Activated CD8-positive, alpha-beta T cell treated with anti-CD3 and anti-CD28 coated beads, Interleukin-2, amount 10 ng/mL, durations not matched to agents 7 days and 5 days (primary cell): ENCODE data around the gene DOLPP1. TPM values are rescaled to one million over a fixed set of nuclear protein-coding genes. Genes with fewer than 3 reads are reported as not detected.
A peak's percentile ranks its signal among the peaks of the same experiment; 100 is the strongest.
"Not testable (repeated sequence)": the region's sequence is repeated elsewhere in the genome, so short reads cannot be mapped to it uniquely, and the experiment has no call there.

Source experiments
- ATAC-seq: fragments of 150-1000 bp; cut with Tn5 transposase; one replicate; pipeline ENCODE4 v1.10.0; 2021; ENCODE audit warnings: moderate library complexity
- CTCF ChIA-PET: fragments of 350-600 bp; sonication (Branson Sonifier 250); formaldehyde crosslinking; loops from one replicate; lab custom pipeline; 2021; ENCODE audit warnings: antibody characterized with exemption; lab: Charles Lee
- POLR2A ChIA-PET: fragments of 350-600 bp; sonication (Branson Sonifier 250); formaldehyde crosslinking; loops from one replicate; lab custom pipeline; 2021; ENCODE audit warnings: antibody characterized with exemption; lab: Charles Lee
- DNase-seq: peaks from one replicate; pipeline ENCODE4 v3.0.0-alpha.2; 2020
- H3K27ac Mint-ChIP-seq: one replicate; pipeline ENCODE4 v1.8.0; 2021; ENCODE audit warnings: mild to moderate bottlenecking, mixed read lengths
- H3K27me3 Mint-ChIP-seq: one replicate; pipeline ENCODE4 v1.8.0; 2021; ENCODE audit warnings: low read depth, mixed read lengths
- H3K36me3 Mint-ChIP-seq: one replicate; pipeline ENCODE4 v1.8.0; 2021; ENCODE audit warnings: low read depth, mixed read lengths
- H3K4me1 Mint-ChIP-seq: one replicate; pipeline ENCODE4 v1.8.0; 2021; ENCODE audit warnings: low read depth, mixed read lengths
- H3K4me3 Mint-ChIP-seq: one replicate; pipeline ENCODE4 v1.8.0; 2021; ENCODE audit warnings: mild to moderate bottlenecking, mixed read lengths
- H3K9me3 Mint-ChIP-seq: one replicate; pipeline ENCODE4 v1.8.0; 2022; ENCODE audit warnings: mixed read lengths; ENCODE audit not compliant: insufficient read depth
- total RNA-seq, 2 experiments: library from RNA; stranded (reverse); gene quantifications; one replicate each; pipeline ENCODE4 v1.2.3, GENCODE V29; 2021

Gene DOLPP1
- total RNA-seq, 2 experiments from 2014 or later, result 15.9 to 18.8 TPM

DNA sequence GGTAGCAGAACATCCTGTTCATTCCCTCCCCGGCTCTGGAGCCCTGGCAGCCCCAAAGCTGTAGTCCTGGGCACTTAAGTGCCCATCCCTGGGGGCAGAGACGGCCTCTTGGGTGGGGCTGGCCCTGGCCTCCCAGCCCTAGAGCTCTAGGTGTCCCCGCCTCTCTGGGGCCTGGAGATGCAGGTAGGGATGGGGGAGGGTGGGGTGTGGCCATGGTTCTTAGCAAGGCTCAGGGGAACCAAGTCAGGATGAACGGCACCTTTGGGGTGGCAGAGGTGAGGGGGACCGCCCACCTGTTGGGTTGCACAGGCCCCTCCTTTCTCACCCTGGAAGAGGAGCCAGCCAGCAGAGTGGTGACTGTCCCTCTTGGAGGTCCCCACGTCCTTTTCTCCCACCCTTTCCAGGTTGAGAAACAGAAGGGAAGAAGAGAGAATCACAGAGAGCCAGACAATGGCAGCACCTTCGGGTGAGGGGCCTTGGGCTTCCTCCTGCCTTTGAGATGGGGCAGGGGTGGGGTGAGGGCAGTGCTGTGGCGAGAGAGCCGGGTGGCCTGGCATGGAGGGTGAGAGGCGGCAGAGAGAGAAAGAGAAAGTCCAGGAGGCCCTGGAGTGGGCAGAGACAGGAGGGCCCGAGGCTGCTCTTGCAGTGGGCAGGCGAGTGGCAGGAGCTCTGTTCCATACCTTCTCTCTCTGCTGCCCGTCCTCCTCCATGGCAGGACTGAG lies 27.3 kb downstream of the DOLPP1 start:
- peaks cover 5% of the 10 kb centered on the region for H3K36me3 Mint-ChIP-seq
- H3K4me3 Mint-ChIP-seq, result no peak overlapping the region
- peaks cover 20% of the 10 kb centered on the region for H3K4me1 Mint-ChIP-seq
- H3K27ac Mint-ChIP-seq, result no peak overlapping the region
- no peak for DNase-seq
- ChIA-PET POLR2A (no interaction called here), CTCF (interaction anchor here (0.8 kb wide), 1 partner anchor 23 kb away, joined by 3 read pairs; no protein-coding TSS in a partner anchor)
- no peak for ATAC-seq
- no peaks in the 10 kb centered on the region for H3K9me3 Mint-ChIP-seq
- peaks cover 4% of the 10 kb centered on the region for H3K27me3 Mint-ChIP-seq

DNA sequence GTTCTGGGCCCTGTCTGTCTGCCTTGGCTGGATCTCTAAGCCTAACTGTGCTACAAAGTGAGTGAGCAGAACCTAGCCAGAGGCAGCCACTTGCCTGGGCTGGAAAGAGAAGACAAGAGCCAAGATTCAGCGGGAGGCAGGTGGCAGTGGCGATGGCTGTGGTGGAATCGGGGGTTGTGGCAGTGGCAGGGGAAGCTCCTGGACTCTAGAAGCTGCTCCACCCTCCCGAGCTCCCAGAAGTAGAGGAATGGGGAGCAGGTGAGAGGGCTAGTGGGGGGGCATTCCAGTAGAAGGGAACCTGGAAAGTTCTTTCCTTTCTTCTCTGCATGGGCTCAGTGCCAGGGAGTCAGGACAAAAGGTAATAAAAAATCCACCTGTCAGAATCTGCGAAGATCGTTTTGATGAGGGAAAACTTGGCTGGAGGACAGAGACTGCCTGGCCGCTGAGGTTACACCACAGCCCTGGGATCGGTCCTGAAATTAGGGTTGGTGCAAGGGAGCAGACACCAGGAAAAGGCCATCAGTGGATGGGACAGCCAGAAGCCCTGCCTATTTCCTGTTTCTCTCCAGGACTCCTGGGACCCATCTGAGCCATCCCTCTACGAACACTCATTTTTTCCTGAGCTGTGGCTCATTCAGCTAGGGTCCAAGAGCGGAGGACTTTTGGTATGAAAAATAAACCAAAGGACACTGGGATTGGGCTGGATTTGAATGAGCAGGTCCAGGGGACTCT lies 28.1 kb downstream of the DOLPP1 start:
- peaks cover 5% of the 10 kb centered on the region for H3K36me3 Mint-ChIP-seq
- ChIA-PET CTCF (interaction anchor here (0.8 kb wide), 1 partner anchor 23 kb away, joined by 3 read pairs; no protein-coding TSS in a partner anchor), POLR2A (no interaction called here)
- H3K27me3 Mint-ChIP-seq, result peaks cover 4% of the 10 kb centered on the region
- peaks cover 26% of the 10 kb centered on the region for H3K4me1 Mint-ChIP-seq
- no peak for ATAC-seq
- no peaks in the 10 kb centered on the region for H3K9me3 Mint-ChIP-seq
- no peak for DNase-seq
- H3K4me3 Mint-ChIP-seq, result peak overlapping the region; percentile 75
- H3K27ac Mint-ChIP-seq, result peak overlapping the region; percentile 61

DNA sequence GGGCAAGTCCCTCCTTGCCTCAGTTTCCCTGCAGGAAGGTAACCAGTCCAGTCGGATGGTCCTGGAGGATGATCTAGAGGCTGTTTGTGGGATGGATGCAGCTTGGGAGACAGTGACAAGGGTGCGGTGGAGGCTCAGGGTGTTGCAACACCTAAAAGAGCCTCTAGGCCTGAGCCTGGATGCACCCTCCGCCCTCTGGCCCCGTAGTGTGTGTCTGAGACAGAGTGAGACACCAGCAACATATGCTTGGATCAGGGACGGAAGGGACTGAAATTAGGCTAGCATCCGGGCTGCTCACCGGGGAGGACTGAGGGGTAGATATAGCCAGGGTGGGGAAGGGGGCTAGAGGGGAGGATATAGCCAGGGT lies 28.6 kb downstream of the DOLPP1 start:
- POLR2A ChIA-PET, result no interaction called here
- Mint-ChIP-seq H3K27ac (peak overlapping the region; percentile 61), H3K4me1 (peaks cover 31% of the 10 kb centered on the region), H3K27me3 (peaks cover 4% of the 10 kb centered on the region), H3K36me3 (peaks cover 5% of the 10 kb centered on the region), H3K4me3 (peak overlapping the region; percentile 75), H3K9me3 (no peaks in the 10 kb centered on the region)
- DNase-seq, result peak; percentile 36
- ATAC-seq, result no peak
- CTCF ChIA-PET, result no interaction called here

DNA sequence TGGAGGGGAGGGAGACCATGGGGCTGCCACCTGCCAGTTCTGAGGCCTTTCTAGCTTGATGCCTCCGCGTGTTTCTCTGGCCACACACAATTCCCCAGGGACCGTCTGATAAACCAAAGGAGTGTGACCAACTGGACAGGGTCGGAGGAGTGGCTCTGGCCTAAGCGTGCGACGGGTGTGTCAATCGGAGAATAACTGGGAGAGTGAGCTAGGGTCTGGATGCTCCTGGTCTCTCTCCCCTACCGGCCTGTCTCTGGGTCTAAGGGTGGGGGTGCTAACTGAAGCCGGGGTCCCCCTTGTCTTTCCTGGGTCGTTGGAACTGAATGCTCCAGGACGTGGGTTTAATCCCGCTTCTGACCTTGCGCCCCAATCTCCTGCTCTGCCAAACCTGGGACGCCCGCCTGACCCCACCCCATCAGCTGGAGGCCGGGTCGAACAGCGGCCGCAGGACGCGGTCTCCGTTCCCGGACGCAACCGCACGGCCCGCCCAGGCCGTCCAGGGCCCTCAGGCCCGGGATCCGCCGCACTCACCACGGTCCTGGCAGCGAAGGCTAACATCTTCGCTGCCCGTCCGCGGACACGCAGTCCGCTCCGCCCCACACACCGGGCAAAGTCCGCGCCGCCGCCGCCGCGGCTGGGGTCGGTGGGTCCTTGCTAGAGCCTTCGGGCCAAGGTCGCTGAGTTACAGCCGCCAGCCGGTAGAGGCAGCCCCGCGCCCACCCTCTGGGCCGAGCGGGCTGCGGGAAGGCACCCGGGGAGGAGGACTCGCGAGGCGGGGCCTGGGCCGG lies 29.2 kb downstream of the DOLPP1 start:
- ChIA-PET CTCF (interaction anchor here (3.3 to 4.4 kb wide), 2 partner anchors 21 to 514 kb away, joined by 11 to 39 read pairs; no protein-coding TSS in a partner anchor), POLR2A (interaction anchor here (1.0 to 1.5 kb wide), 2 partner anchors 12 to 15 kb away, joined by 4 to 5 read pairs; no protein-coding TSS in a partner anchor)
- peaks cover 37% of the 10 kb centered on the region for H3K4me1 Mint-ChIP-seq
- peaks cover 5% of the 10 kb centered on the region for H3K36me3 Mint-ChIP-seq
- peak overlapping the region; percentile 61 for H3K27ac Mint-ChIP-seq
- ATAC-seq (no peak), DNase-seq (no peak)
- H3K27me3 Mint-ChIP-seq, result peaks cover 4% of the 10 kb centered on the region
- no peaks in the 10 kb centered on the region for H3K9me3 Mint-ChIP-seq
- peak overlapping the region; percentile 96 for H3K4me3 Mint-ChIP-seq

DNA sequence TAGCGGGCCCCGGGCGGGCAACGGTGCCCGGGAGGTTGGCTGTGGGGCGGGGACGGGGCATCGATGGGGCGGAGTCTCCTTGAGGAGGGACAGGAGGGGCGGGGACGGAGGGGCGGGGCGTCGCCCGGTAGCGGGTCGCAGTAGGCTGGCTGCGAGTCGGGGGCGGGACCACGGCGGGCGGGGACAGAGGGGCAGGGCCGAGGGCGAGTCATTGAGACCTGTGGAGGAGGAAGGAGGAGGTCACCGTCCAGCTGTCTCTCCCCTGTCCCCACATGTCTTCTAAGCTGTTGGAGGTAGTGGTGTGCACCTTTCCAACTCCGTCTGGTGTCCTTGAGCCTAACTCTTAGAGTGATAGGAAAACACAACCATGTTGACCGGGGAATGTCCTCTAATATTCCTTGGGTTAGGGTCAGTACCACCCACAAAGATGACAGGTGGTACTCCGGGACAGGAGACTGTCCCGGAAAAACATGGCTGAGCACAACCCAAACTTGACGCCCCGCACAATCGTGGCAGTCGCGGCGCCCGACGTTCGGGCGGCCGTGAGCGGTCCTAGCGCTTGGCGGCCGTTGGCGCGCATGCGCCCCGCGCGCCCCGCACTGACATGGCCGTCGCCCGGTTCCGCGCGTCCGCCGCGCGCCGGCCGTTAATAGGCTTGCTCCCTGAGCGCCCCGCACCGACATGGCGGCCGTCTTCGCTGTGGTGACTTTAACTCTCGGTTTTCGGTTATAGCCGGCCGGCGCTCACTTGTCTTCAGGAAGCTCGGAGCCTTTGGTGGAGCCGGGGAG lies 30.0 kb downstream of the DOLPP1 start, which contains the start of the genes CRAT and PTPA:
Gene CRAT, minus strand, starts transcription at position 54 of the 788 bp plus-strand sequence. CDS start 284 bp downstream, outside the sequence.
Gene PTPA, plus strand, starts transcription at position 676 of the 788 bp plus-strand sequence. CDS start 186 bp downstream, outside the sequence.
- peaks cover 4% of the 10 kb centered on the region for H3K27me3 Mint-ChIP-seq
- DNase-seq (peak; percentile 97), ATAC-seq (peak; percentile 92)
- H3K27ac Mint-ChIP-seq, result peak within 1 kb of the TSS; percentile 98
- peaks cover 5% of the 10 kb centered on the region for H3K36me3 Mint-ChIP-seq
- H3K4me1 Mint-ChIP-seq, result peaks cover 40% of the 10 kb centered on the region
- CTCF ChIA-PET, result interaction anchor here (1.9 to 4.4 kb wide), 4 partner anchors 20 to 514 kb away, joined by 6 to 39 read pairs (median 9); no protein-coding TSS in a partner anchor
- POLR2A ChIA-PET, result interaction anchor here (0.7 to 1.5 kb wide), 7 partner anchors 11 to 475 kb away, joined by 3 to 6 read pairs (median 3); partner anchors contain the start of gene IER5L
- peak within 1 kb of the TSS; percentile 96 for H3K4me3 Mint-ChIP-seq
- no peaks in the 10 kb centered on the region for H3K9me3 Mint-ChIP-seq

DNA sequence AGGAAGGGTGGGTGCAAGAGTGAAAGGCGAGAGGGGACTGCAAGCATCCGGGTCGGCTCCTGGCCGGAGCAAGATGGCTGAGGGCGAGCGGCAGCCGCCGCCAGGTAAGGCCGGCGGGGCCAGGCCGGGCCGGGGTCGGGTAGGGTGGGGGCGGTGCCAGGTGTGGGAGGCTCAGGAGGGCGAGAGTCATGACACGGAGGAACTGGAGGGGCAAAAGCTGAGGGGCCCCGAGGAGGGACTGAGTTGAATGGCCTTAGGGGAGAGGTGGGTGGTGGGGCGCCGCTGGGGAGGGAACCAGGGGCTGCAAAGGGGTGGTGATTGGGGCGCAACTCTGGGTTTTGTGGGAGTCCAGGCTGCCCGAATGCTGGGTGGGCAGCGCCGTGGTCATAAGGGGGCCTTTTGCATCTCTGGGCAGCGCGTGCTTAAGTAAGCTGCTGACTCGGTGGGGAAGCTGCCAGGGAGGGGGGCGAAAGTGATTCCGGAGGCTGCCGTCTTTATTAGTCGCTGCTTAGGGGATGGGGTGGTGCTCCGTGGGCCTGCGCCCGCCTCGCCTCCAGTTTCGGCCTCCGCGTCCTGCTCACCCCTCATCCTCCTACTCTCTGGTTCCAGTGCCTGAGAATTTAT lies 30.7 kb downstream of the DOLPP1 start:
- H3K9me3 Mint-ChIP-seq, result no peaks in the 10 kb centered on the region
- DNase-seq (peak; percentile 56), ATAC-seq (peak; percentile 28)
- H3K4me1 Mint-ChIP-seq, result peaks cover 40% of the 10 kb centered on the region
- H3K36me3 Mint-ChIP-seq, result peaks cover 5% of the 10 kb centered on the region
- peaks cover 4% of the 10 kb centered on the region for H3K27me3 Mint-ChIP-seq
- H3K27ac Mint-ChIP-seq, result peak overlapping the region; percentile 98
- POLR2A ChIA-PET, result interaction anchor here (0.7 to 1.5 kb wide), 8 partner anchors 11 to 474 kb away, joined by 3 to 6 read pairs (median 3); partner anchors contain the start of gene IER5L
- CTCF ChIA-PET, result interaction anchor here (0.7 to 4.4 kb wide), 6 partner anchors 20 to 513 kb away, joined by 3 to 39 read pairs (median 6); partner anchors contain the start of gene DOLPP1
- H3K4me3 Mint-ChIP-seq, result peak overlapping the region; percentile 96

DNA sequence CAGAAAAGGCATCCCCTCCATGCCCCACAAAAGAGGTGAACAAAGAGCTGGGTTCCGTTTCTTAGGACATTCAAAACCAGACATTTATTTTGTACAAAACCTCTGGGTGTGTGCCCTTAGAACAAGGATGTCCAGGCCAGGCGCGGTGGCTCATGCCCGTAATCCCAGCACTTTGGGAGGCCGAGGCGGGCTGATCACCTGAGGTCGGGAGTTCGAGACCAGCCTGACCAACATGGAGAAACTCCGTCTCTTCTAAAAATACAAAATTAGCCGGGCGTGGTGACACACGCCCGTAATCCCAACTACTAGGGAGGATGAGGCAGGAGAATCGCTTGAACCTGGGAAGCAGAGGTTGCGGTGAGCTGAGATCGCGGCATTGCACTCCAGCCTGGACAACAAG lies 31.6 kb downstream of the DOLPP1 start:
- ChIA-PET POLR2A (interaction anchor here (1.0 to 1.1 kb wide), 2 partner anchors 18 to 30 kb away, joined by 3 read pairs; no protein-coding TSS in a partner anchor), CTCF (interaction anchor here (0.7 to 4.4 kb wide), 7 partner anchors 19 to 512 kb away, joined by 3 to 39 read pairs (median 6); partner anchors contain the start of gene DOLPP1)
- H3K27ac Mint-ChIP-seq, ATAC-seq, H3K27me3 Mint-ChIP-seq, H3K9me3 Mint-ChIP-seq, DNase-seq, H3K36me3 Mint-ChIP-seq: not testable (repeated sequence)
- peaks cover 40% of the 10 kb centered on the region for H3K4me1 Mint-ChIP-seq
- H3K4me3 Mint-ChIP-seq, result peak overlapping the region; percentile 96

DNA sequence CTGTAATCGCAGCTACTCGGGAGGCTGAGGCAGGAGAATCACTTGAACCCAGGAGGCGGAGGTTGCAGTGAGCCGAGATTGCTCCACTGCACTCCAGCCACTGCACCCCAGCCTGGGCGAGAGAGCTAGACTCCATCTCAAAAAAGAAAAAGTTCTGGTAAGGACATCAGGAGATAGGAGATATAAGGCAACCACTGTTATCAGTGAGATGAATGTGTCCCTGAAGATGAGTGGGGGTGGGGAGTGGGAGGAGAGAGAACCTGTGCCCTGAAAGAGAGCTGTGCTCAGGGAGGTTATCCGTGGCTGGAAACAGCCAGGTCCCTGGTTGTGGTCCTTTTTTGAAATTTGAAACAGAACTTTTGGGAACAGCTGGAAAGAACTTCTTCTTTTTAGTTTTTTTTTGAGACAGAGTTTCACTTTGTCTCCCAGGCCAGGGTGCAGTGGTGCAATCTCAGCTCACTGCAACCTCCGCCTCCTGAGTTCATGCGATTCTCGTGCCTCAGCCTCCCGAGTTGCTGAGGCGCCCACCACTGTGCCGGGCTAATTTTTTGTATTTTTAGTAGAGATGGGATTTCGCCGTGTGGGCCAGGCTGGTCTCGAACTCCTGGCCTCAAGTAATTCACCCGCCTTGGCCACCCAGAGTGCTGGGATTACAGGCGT lies 32.9 kb downstream of the DOLPP1 start:
- H3K36me3 Mint-ChIP-seq, result peaks cover 10% of the 10 kb centered on the region
- DNase-seq, result no peak
- no peak overlapping the region for H3K27ac Mint-ChIP-seq
- ChIA-PET CTCF (interaction anchor here (0.8 to 4.4 kb wide), 5 partner anchors 18 to 511 kb away, joined by 3 to 39 read pairs (median 3); no protein-coding TSS in a partner anchor), POLR2A (no interaction called here)
- no peak overlapping the region for H3K4me3 Mint-ChIP-seq
- peaks cover 37% of the 10 kb centered on the region for H3K4me1 Mint-ChIP-seq
- H3K9me3 Mint-ChIP-seq, result no peaks in the 10 kb centered on the region
- ATAC-seq, result no peak
- H3K27me3 Mint-ChIP-seq, result peaks cover 4% of the 10 kb centered on the region

DNA sequence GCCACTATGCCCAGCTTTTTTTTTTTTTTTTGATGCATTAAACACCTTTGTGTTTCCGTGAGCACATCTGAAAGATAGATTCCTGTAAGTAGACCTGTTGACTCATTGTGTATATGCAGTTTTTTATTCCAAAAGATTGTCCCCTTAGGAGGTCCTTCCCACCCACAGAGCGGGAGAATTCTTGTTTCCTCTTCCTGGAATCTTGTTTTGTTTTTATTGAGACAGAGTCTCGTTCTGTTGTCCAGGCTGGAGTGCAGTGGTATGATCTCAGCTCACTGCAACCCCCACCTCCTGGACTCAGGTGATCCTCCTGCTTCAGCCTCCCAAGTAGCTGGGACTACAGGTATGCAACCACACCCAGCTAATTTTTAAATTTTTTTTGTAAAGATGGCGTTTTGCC lies 37.9 kb downstream of the DOLPP1 start:
- no peak for ATAC-seq
- no peaks in the 10 kb centered on the region for H3K27me3 Mint-ChIP-seq
- peaks cover 15% of the 10 kb centered on the region for H3K4me1 Mint-ChIP-seq
- ChIA-PET CTCF (no interaction called here), POLR2A (interaction anchor here (0.6 kb wide), 1 partner anchor 1016 kb away, joined by 3 read pairs; no protein-coding TSS in a partner anchor)
- H3K27ac Mint-ChIP-seq, result no peak overlapping the region
- no peaks in the 10 kb centered on the region for H3K9me3 Mint-ChIP-seq
- no peak for DNase-seq
- peaks cover 27% of the 10 kb centered on the region for H3K36me3 Mint-ChIP-seq
- no peak overlapping the region for H3K4me3 Mint-ChIP-seq
